T-helper 1 cell treated with Interleukin-12 subunit alpha and Interleukin-12 subunit beta and Interleukin-4 antibody, amounts not matched to agents 30 μg/mL and 1 μg/mL, for 36 hours (primary cell): ENCODE measurements around the gene CFAP100.

ENCODE experiments used
- H3K27ac Mint-ChIP-seq: one replicate; pipeline ENCODE4 v1.8.0; 2021; ENCODE audit warnings: mild to moderate bottlenecking, mixed read lengths
- H3K27me3 Mint-ChIP-seq: one replicate; pipeline ENCODE4 v1.8.0; 2021; ENCODE audit warnings: low read depth, mixed read lengths
- H3K36me3 Mint-ChIP-seq: one replicate; pipeline ENCODE4 v1.8.0; 2021; ENCODE audit warnings: low read depth, mixed read lengths
- H3K4me1 Mint-ChIP-seq: one replicate; pipeline ENCODE4 v1.8.0; 2021; ENCODE audit warnings: low read depth, mixed read lengths
- H3K4me3 Mint-ChIP-seq: one replicate; pipeline ENCODE4 v1.8.0; 2021; ENCODE audit warnings: mild to moderate bottlenecking, moderate library complexity, mixed read lengths
- H3K9me3 Mint-ChIP-seq: one replicate; pipeline ENCODE4 v1.8.0; 2021; ENCODE audit warnings: mixed read lengths

Gene CFAP100

DNA sequence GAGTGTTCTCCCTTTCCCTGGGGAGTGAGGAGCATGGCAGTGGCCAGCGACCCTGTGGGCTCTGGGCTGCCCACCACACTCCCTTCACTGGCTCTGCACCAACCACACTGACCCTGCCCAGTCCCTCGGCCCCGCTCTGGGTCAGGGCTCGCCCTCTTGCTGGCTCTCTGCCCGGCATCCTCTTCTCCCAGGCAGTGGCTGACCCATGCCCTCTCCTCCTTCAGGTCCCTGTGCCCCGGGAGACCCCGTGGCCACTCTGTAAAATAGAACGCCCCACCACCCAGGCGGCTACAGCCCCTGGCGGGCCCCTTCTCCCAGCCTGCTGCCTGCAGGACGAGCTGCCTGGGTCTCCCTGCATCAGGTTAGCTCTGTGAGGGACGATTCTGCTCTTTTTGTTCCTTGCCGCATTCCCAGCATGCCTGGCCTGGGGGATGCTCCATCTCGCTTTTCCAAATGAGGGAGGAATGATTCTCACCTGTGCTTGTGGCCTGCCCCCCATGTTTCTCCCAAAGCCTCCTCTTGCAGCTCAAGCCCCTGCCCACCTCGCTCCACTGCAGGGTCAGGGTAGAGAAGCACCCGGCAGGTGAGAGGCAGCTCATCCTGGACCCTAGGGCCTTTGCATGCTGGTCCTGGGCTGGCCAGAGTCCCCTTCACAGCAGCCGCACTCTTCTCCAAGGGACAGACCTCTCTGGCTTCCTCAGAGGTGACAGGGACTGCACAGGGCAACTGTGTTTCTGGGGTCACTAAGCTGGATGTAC, 14.5 kb upstream of the CFAP100 start:
- no peak overlapping the region for H3K27ac Mint-ChIP-seq
- H3K36me3 Mint-ChIP-seq = no peaks in the 10 kb centered on the region
- no peaks in the 10 kb centered on the region for H3K9me3 Mint-ChIP-seq
- no peak overlapping the region for H3K4me3 Mint-ChIP-seq
- H3K27me3 Mint-ChIP-seq = peaks cover 9% of the 10 kb centered on the region
- no peaks in the 10 kb centered on the region for H3K4me1 Mint-ChIP-seq

DNA sequence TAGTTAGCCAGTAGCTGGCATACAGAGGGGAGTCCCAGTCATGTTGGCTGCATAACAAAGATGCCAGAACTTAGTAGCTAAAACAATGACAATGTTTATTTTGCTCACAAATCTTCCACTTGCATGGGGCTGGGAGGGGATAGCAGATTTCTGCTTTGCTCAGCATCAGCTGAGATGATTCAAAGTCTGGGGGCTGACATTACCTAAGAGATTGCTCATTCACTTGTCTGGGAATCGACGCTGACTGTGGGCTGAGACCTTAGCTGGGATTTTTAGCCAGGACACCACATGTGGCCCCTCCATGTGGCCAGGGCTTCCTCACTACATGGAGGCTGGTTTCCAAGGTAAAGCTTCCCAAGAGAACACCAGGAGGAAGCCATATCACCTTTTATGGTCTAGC, 12.7 kb upstream of the CFAP100 start:
- H3K9me3 Mint-ChIP-seq = no peaks in the 10 kb centered on the region
- H3K4me1 Mint-ChIP-seq = no peaks in the 10 kb centered on the region
- H3K27ac Mint-ChIP-seq = no peak overlapping the region
- no peaks in the 10 kb centered on the region for H3K36me3 Mint-ChIP-seq
- no peak overlapping the region for H3K4me3 Mint-ChIP-seq
- peaks cover 9% of the 10 kb centered on the region for H3K27me3 Mint-ChIP-seq

DNA sequence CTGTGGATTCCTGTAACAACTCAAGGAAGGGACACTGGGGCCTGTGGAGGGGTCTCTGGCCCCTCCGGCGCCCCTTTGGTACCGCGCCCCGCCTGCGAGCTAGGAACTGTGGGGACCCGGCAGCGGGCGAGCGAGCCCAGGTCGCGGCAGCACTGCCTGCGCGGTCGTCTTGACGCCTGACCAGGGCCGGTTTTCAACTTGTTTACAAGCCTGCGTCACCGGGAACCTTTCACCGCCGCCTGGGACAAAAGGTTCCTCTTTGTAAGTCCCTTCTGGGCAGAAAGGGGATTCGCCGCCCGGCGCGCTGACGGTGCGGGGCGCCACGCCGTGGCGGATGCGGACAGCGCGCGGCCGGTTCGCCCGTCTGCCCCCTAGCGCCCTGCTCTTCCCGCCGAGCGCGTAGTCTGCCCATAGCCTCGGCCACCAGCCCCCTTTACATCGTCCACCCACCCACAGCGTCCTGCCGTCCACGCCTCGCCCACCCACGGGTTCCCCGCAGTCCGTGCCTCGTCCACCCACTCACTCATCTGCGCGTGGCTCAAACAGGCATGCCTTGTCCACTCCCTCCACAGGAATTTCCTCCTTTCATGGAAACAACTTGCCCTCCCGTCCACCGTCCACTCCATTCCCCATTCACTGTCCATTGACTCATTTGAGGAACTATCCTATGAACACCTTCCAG, 5.5 kb upstream of the CFAP100 start:
- no peak overlapping the region for H3K4me3 Mint-ChIP-seq
- H3K9me3 Mint-ChIP-seq = no peaks in the 10 kb centered on the region
- peaks cover 54% of the 10 kb centered on the region for H3K27me3 Mint-ChIP-seq
- H3K36me3 Mint-ChIP-seq = no peaks in the 10 kb centered on the region
- peaks cover 4% of the 10 kb centered on the region for H3K4me1 Mint-ChIP-seq
- H3K27ac Mint-ChIP-seq = no peak overlapping the region

DNA sequence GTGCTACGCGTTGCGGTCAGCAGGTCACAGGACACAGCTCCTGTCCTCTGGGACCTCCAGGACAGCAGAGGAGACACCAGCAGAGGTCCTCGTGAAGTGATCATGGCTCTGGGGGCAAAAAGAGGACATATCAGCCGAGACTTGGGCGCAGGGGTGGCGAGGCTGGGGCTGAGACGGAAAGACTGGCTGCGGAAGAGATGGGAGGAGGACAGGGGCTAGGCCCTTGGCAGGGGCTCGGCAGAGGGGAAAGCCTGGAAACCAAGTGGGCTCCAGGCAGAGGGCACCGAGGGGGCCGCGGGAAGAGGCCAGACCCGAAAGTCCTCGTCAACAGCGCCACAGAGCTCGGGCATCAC, 4.9 kb upstream of the CFAP100 start:
- Mint-ChIP-seq H3K4me3 (no peak overlapping the region), H3K27me3 (peaks cover 56% of the 10 kb centered on the region), H3K36me3 (no peaks in the 10 kb centered on the region), H3K4me1 (peaks cover 4% of the 10 kb centered on the region), H3K27ac (no peak overlapping the region), H3K9me3 (no peaks in the 10 kb centered on the region)

DNA sequence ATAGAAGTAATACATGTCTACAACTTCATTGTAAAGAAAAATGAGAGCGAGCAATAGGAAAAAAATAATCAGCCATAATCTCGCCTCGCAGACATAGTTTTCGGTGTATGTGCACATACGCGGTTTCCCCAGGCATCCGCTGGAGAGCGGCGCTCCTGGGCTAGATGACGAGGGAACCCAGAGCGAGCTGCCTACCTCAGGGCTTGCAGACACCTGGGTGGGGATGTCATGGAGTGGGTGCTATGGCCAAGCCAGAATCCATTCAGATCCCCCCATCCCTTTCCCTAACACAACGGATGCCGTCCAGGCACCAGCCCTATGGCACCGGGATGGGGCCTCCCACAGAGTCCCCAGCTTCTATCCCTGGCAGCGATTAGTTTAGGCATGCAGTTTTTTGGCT, 4.5 kb upstream of the CFAP100 start:
- peaks cover 58% of the 10 kb centered on the region for H3K27me3 Mint-ChIP-seq
- H3K9me3 Mint-ChIP-seq = no peaks in the 10 kb centered on the region
- H3K27ac Mint-ChIP-seq = no peak overlapping the region
- no peaks in the 10 kb centered on the region for H3K36me3 Mint-ChIP-seq
- H3K4me3 Mint-ChIP-seq = no peak overlapping the region
- peaks cover 4% of the 10 kb centered on the region for H3K4me1 Mint-ChIP-seq

DNA sequence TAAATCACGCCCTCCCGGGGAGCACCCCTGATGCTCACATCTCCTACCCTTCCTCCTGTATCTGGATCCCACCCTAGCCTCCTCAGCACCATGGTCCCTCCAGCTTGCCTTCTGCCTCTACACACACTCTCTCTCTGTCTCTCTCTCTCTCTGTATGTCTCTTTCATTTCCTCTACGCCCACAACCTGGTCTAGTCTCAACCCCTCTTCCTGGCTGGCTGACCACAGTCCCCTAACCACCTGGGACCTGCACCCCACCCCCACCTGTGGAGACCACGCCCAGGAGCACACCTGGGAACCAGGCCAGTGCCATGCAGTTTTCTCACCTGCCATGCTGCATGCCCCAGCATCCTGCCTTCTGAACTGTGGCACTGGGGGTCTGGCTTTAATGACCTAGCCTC, 4.0 kb upstream of the CFAP100 start:
- H3K36me3 Mint-ChIP-seq = no peaks in the 10 kb centered on the region
- H3K27ac Mint-ChIP-seq = no peak overlapping the region
- H3K4me1 Mint-ChIP-seq = peaks cover 4% of the 10 kb centered on the region
- H3K27me3 Mint-ChIP-seq = peaks cover 64% of the 10 kb centered on the region
- no peaks in the 10 kb centered on the region for H3K9me3 Mint-ChIP-seq
- no peak overlapping the region for H3K4me3 Mint-ChIP-seq

DNA sequence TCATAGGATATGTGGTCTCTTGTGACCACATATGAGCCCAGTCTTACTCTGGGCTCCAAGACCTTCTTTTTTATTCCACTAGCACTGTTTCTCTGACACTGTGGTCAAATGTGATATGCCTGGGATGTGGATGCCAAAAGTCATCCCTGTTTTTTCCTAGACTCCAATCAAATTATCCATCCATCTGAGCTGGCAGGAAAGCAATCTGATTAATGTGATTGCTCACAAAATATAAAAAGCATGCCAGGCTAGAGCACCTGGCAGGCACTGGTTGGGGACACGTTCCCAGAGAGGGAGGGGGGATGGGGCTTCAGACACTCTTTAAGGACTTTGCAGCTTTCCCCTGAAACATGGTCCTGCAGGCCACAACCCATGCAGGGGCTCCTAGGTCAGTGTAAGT, 3.1 kb upstream of the CFAP100 start:
- Mint-ChIP-seq H3K27me3 (peaks cover 66% of the 10 kb centered on the region), H3K36me3 (no peaks in the 10 kb centered on the region), H3K4me1 (peaks cover 4% of the 10 kb centered on the region), H3K9me3 (no peaks in the 10 kb centered on the region), H3K27ac (no peak overlapping the region), H3K4me3 (no peak overlapping the region)

DNA sequence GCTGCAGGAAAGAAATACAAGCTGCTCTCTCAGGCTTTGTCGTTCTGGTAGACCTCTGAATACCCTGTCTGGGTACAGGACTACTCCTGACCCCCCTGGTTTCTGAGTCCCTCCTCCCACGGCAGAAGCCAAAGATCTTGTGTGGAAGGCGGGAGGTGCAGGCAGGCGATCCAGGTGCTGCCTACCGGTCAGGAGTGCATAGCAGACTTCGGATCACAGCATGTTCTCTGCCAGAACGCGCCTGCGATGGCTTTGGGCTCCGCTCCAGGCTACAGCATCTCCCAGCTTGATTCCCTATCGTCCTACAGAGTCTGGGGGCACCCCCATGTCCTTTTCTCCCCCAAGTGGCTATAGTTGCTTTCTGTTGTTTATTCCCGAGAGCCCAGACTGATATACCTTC, 2.5 kb upstream of the CFAP100 start:
- no peaks in the 10 kb centered on the region for H3K9me3 Mint-ChIP-seq
- no peak overlapping the region for H3K27ac Mint-ChIP-seq
- H3K4me1 Mint-ChIP-seq = peaks cover 4% of the 10 kb centered on the region
- H3K36me3 Mint-ChIP-seq = no peaks in the 10 kb centered on the region
- H3K27me3 Mint-ChIP-seq = peaks cover 66% of the 10 kb centered on the region
- no peak overlapping the region for H3K4me3 Mint-ChIP-seq

DNA sequence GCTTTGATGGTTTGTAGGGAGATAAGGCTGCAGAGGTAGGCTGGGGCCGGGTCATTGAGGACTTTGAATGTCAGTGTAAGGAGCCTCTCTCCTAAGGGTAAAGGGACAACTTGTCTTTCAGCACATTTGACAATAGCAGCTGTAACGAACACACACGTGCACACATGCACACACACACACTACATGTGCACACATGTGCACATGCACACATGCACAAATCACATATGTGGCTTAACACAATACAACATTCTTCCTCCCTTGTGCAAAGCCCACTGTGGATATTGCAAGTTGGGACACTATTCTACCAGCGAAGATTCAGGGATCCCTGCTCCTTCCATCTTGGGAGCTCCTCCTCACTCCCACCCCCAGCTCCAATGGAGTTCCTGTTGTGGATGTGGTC, 1.1 kb upstream of the CFAP100 start:
- no peaks in the 10 kb centered on the region for H3K36me3 Mint-ChIP-seq
- no peak overlapping the region for H3K27ac Mint-ChIP-seq
- H3K4me3 Mint-ChIP-seq = no peak overlapping the region
- peaks cover 4% of the 10 kb centered on the region for H3K4me1 Mint-ChIP-seq
- H3K9me3 Mint-ChIP-seq = no peaks in the 10 kb centered on the region
- H3K27me3 Mint-ChIP-seq = peaks cover 59% of the 10 kb centered on the region

DNA sequence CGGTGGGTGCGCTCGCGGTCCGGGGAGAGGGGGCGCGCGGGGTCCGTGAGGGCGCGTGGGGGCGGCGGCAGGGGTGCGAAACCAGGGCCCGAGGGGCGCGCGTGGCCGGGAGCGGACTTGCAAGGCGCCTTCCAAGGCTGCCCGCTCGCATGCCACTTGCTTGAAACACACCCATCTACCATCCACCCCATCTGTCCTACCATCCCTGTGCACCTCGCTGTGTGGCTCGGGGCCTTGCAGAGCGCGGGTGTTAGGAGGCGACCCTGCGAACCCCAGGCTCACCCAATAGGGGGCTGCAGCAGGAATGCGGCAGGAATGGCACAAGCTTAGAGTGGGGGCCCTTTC, 240 bp downstream of the CFAP100 start:
- Mint-ChIP-seq H3K4me3 (no peak overlapping the region), H3K9me3 (no peaks in the 10 kb centered on the region), H3K27me3 (peaks cover 50% of the 10 kb centered on the region), H3K27ac (no peak overlapping the region), H3K36me3 (no peaks in the 10 kb centered on the region), H3K4me1 (peaks cover 4% of the 10 kb centered on the region)

DNA sequence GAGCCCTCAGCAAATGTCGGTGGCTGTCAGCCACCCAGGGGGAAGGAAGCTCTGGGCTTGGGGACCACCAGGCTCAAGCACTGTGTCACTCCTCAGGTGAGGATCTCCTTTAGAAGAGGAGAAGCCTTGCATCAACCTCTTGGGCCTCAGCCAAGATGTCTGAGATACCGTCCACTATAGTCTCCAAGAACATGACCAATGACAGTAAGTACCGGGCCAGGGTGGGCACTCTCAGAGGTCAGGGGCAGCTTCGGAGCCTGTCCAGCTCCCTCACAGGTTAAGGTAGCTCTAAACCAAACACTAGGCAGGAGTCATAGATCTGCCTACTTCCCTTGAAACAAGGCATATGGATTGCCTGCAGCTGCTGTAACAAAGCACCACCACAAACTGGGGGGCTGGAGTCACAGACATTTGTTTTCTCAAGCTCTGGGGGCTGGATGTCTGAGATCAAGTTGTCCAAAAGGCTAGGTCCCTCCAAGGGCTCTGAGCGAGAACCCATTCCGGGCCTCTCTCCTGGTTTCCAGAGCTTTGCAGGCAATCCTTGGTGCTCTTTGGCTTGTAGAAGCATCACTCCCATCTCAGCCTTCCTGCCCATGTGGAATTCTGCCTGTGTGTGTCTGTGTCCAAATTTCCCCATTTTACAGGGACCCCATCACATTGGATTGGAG, 1.3 kb downstream of the CFAP100 start:
- no peaks in the 10 kb centered on the region for H3K9me3 Mint-ChIP-seq
- H3K4me3 Mint-ChIP-seq = no peak overlapping the region
- no peak overlapping the region for H3K27ac Mint-ChIP-seq
- peaks cover under 1% of the 10 kb centered on the region for H3K4me1 Mint-ChIP-seq
- H3K36me3 Mint-ChIP-seq = no peaks in the 10 kb centered on the region
- peaks cover 42% of the 10 kb centered on the region for H3K27me3 Mint-ChIP-seq

DNA sequence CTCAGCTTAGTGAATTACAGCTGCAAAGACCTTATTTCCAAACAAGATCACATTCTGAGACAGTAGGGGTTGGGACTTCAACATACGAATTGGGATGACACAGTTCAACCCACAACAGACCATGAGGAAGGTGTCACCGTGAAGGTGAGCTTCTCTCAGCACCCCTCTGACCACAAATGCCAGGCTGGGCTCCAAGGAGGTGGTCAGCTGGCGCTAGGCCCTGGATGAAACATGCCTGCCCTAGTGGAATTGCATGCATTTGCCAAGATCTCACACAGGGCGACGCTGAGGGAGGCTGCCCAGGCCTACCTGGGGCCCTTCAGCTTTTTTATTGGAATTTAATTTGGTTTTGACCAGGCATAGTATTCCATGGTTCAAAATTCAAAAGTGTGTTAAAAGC, 1.8 kb downstream of the CFAP100 start:
- no peak overlapping the region for H3K4me3 Mint-ChIP-seq
- no peaks in the 10 kb centered on the region for H3K9me3 Mint-ChIP-seq
- peaks cover 37% of the 10 kb centered on the region for H3K27me3 Mint-ChIP-seq
- H3K27ac Mint-ChIP-seq = no peak overlapping the region
- no peaks in the 10 kb centered on the region for H3K36me3 Mint-ChIP-seq
- H3K4me1 Mint-ChIP-seq = no peaks in the 10 kb centered on the region

DNA sequence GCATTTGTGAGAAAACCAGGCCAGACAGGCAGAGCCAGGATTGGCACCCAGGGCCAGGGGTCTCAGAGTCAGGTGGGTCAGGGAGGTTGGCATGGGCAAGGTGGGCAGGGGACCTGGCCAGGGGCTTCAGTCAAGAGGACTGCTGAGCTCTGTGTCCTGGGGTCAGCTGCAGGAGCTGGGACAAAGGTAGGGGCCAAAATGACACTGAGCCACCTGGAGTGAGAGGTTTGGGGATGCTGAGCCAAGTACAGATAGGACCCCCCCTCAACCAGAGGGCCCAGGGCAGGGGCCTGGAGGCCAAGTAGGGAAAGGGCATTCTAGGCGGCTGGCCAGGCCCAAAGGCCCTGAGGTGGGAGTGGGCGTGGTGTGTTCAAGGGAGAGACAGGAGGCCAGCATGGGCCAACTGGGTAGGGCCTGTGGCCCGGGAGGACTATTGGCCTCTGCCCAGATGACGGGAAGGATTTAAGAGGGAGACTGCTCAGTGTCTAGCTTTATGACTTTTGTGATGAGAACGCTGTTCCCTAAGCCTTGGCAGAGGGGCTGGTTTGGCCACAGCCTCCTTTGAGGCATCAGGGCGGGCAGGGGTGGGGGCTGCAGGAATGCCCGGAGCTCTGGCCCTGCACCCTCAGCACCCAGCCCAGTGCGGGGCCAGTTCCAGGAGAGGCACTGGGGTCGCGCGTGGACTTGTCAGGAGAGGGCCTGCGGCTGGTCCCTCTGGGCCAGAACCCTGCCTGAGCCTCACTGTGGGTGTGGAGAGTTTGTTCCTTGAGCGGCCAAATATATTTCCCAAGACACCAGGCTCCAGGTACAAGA, 3.1 kb downstream of the CFAP100 start:
- H3K9me3 Mint-ChIP-seq = no peaks in the 10 kb centered on the region
- H3K4me3 Mint-ChIP-seq = no peak overlapping the region
- H3K27me3 Mint-ChIP-seq = peaks cover 25% of the 10 kb centered on the region
- no peaks in the 10 kb centered on the region for H3K4me1 Mint-ChIP-seq
- no peaks in the 10 kb centered on the region for H3K36me3 Mint-ChIP-seq
- no peak overlapping the region for H3K27ac Mint-ChIP-seq

DNA sequence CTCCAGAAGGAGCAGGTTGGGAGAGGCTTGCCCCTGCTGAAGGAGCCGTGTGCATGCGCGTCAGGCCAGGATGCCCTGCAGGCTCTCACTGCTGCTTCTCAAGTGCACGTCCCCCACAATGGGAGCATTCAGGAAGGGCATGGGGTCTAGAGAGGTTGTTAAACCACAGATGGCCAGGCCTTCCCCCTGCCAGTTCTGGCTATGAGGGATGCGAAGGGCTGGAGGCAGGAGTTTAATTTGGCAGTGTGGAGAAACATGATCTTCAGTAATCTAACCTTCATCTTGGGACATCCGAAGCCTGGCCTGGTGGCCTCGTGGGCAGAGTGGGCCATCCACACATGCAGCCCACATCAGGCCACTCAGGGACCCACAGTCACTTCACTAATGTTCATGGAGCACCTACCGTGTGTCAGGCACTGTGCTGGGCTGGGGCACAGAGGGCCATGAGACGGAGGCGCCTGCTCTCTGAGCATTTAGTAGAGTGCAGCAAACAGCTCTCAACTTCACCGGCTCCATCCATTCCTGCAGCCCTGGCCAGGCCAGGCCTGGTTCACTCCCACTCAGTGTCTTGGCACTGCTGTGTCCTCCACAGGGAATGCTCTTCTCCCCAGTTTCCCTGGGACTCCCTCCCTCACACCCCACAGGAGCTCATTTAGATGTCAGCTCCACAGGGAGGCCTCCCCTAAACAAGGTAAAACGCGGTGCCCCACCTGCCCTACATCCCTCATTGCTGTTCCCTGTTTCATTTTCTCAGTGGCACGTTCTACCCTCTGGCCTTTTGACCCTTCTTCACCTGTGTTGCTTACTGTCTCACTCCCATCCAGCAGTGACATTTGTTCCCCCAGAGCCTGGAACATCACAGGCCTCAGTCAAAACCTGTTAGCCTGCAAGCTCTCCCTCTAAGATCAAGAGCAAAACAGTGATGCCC, 4.0 kb downstream of the CFAP100 start:
- Mint-ChIP-seq H3K4me1 (no peaks in the 10 kb centered on the region), H3K27ac (no peak overlapping the region), H3K36me3 (no peaks in the 10 kb centered on the region), H3K27me3 (peaks cover 16% of the 10 kb centered on the region), H3K4me3 (no peak overlapping the region), H3K9me3 (no peaks in the 10 kb centered on the region)
